Subcutaneous abdominal adipose tissue (tissue), 5 donors: Measurements from ENCODE around the gene GBA3.

ENCODE experiments used
- H3K27ac ChIP-seq: one replicate; pipeline ENCODE4 v1.7.0; 2013; ENCODE audit warnings: low read depth, mild to moderate bottlenecking, inconsistent platforms, low read length, moderate library complexity
- H3K27me3 ChIP-seq, 5 donors: one replicate each; pipeline ENCODE4 v1.7.0; 2013; ENCODE audit warnings: low read length in 5 of 5, inconsistent platforms in 1 of 5; ENCODE audit not compliant: control insufficient read depth in 5 of 5, insufficient read depth in 4 of 5
- H3K36me3 ChIP-seq, 5 donors: one replicate each; pipeline ENCODE4 v1.7.0; 2013; ENCODE audit warnings: low read length in 5 of 5; ENCODE audit not compliant: control insufficient read depth in 5 of 5, insufficient read depth in 5 of 5
- H3K4me1 ChIP-seq, 5 donors: one replicate each; pipeline ENCODE4 v1.7.0; 2013; ENCODE audit warnings: low read length in 5 of 5, mild to moderate bottlenecking in 3 of 5, moderate library complexity in 1 of 5; ENCODE audit not compliant: control insufficient read depth in 5 of 5, insufficient read depth in 5 of 5
- H3K4me3 ChIP-seq, 5 donors: one replicate each; pipeline ENCODE4 v1.7.0; 2013; ENCODE audit warnings: low read length in 5 of 5, low read depth in 1 of 5
- H3K9ac ChIP-seq, 5 donors: one replicate each; pipeline ENCODE4 v1.7.0; 2013; ENCODE audit warnings: low read length in 5 of 5, mild to moderate bottlenecking in 4 of 5, moderate library complexity in 3 of 5
- H3K9me3 ChIP-seq, 5 donors: one replicate each; pipeline ENCODE4 v1.7.0; 2013; ENCODE audit warnings: low read length in 5 of 5; ENCODE audit not compliant: control insufficient read depth in 5 of 5
- donor health status: healthy.
- donor health status: healthy.
- donor health status: healthy.
- donor health status: healthy.
- donor health status: healthy.

GBA3 gene

DNA sequence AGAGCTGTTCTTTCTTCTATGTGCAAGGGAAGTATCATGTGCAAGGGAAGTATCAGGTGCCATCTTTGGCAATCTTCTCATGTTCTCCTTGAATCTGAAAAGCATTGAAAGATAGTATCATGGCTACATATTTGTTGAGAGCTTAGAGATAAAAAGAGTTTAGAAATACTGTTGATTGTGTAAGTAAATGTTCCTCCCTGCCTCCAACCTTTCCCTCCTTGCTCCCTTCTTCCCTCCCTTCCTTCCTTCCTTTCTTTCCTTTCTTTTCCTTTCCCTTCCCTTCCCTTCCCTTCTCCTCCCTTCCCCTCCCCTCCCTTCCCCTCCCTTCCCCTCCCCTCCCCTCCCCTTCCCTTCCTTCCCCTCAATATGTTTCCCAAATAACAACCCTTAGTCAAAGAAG lies 108.7 kb downstream of the GBA3 start:
- no peak overlapping the region for H3K27ac ChIP-seq

DNA sequence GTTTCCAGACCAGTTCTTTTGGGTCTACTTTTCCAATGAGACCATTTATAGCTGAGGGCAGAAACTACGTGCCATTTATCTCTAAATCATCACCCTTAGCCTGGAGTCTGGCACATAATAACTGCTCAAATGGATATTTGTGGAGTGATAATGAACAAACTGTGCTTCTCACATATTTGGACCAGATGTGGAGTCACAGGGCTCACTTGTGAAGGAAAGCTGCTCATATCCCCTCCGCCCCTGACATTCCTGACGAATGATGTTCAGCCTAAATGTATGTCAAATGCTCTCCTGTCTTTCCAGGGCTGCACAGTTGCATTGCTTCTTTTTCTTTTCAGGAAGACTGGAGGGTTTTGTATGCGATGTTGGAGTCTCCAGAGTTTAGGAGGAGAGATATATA lies 110.1 kb downstream of the GBA3 start:
- Histone ChIP-seq H3K9ac (no peak overlapping the region), H3K27me3 (no peaks in the 10 kb centered on the region), H3K36me3 (no peaks in the 10 kb centered on the region), H3K9me3 (no peaks in the 10 kb centered on the region), H3K4me3 (no peak overlapping the region), H3K4me1 (no peaks in the 10 kb centered on the region), H3K27ac (no peak overlapping the region)

More for the DNA sequence above, 108.7 kb downstream of the GBA3 start:
- Histone ChIP-seq H3K36me3 (no peaks in the 10 kb centered on the region), H3K9ac (no peak overlapping the region), H3K27me3 (no peaks in the 10 kb centered on the region), H3K4me1 (no peaks in the 10 kb centered on the region), H3K9me3 (no peaks in the 10 kb centered on the region), H3K4me3 (no peak overlapping the region)

DNA sequence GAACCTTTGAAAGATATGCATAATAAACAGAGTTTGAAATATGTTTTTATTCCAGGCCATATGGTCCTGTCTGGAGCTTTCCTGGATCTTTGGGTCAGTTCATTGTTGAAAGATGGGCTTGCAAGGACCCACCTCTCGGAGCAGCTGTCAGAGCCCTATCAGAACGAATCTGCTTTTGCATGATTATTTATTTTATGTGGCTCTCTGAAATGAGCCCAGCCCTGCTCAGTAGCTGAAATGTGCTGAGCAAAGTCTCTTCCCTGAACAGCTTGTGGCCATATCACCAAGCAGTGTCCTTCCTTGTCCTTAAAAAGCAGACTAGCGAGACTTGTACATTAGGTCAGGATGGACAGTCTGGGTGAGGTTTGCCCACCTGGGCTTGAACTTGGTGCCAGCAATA lies 110.8 kb downstream of the GBA3 start:
- no peak overlapping the region for H3K4me3 ChIP-seq
- no peaks in the 10 kb centered on the region for H3K27me3 ChIP-seq
- H3K27ac ChIP-seq: no peak overlapping the region
- H3K4me1 ChIP-seq: no peaks in the 10 kb centered on the region
- no peak overlapping the region for H3K9ac ChIP-seq
- H3K9me3 ChIP-seq: no peaks in the 10 kb centered on the region
- no peaks in the 10 kb centered on the region for H3K36me3 ChIP-seq

DNA sequence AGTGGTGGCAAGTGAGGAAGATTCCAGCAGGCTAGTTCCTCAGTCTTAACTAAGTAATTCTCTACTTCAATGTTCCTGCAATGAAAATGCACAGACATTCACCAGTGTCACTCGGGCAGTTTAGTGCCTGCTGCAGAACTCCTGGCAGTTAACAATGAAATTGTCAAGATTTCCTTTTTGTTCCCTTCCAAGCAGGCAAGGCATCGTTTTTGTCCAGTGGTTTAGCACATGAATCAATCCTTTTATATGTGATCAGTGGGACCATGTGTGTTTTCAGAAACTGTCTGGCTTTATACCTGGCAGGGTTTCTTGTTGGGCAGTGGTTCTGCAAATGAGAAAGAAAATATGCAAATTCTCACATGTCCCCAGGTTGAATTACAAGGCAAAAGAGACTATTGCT lies 122.2 kb downstream of the GBA3 start:
- Histone ChIP-seq H3K4me3 (no peak overlapping the region), H3K27ac (no peak overlapping the region), H3K27me3 (no peaks in the 10 kb centered on the region), H3K9me3 (no peaks in the 10 kb centered on the region), H3K36me3 (no peaks in the 10 kb centered on the region), H3K9ac (no peak overlapping the region), H3K4me1 (no peaks in the 10 kb centered on the region)

DNA sequence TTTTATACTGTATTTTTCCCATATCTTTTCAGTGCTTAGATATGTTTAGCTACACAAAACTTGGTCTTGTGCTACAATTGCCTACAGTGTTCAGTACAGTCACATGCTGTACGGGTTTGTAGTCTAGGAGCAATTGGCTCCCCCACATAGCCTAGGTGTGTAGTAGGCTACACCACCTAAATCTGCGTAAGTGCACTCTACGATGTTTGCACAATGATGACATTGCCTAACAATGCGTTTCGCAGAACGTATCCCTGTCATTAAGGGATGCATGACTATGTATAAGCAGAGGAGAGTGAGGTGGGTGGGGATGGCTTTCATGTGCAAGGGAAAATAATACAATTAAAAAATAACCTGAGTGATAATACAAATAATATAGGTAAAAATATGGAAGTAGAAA lies 131.4 kb downstream of the GBA3 start:
- Histone ChIP-seq H3K27ac (no peak overlapping the region), H3K9ac (no peak overlapping the region), H3K36me3 (no peaks in the 10 kb centered on the region), H3K27me3 (no peaks in the 10 kb centered on the region), H3K4me3 (no peak overlapping the region), H3K9me3 (no peaks in the 10 kb centered on the region), H3K4me1 (no peaks in the 10 kb centered on the region)

DNA sequence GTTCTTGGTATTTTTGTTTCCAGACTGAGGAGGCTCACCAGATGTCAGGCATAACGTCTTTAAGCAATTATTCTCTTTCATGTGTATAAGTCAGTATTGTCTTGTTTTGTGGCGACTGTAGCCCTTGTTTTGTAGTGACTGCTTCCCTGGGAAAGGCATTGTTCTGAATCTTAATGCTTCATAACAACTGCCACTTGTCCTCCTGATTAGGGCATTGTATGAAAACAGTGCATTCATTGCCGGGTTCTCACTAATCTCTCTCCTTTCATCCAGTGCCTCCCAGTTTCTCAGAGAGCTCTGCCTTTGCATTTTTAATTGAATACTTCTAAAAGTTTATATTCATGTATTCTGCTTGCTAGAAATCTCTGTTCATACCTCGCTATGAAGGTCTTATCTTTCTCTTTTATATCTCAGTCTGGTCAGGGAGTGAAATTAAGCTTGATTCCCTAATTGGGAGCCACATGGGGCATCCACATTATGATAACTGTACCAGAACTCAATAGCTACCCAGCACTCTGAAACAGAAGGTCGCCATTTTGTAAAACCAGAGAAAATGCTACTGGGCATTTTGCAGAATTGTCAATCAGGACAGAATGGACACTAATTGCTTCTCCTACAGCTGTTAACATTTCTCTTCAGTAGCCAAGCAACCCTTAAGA lies 149.8 kb downstream of the GBA3 start:
- Histone ChIP-seq H3K36me3 (no peaks in the 10 kb centered on the region), H3K4me1 (no peaks in the 10 kb centered on the region), H3K9me3 (no peaks in the 10 kb centered on the region), H3K9ac (no peak overlapping the region), H3K27me3 (no peaks in the 10 kb centered on the region), H3K4me3 (no peak overlapping the region), H3K27ac (no peak overlapping the region)

DNA sequence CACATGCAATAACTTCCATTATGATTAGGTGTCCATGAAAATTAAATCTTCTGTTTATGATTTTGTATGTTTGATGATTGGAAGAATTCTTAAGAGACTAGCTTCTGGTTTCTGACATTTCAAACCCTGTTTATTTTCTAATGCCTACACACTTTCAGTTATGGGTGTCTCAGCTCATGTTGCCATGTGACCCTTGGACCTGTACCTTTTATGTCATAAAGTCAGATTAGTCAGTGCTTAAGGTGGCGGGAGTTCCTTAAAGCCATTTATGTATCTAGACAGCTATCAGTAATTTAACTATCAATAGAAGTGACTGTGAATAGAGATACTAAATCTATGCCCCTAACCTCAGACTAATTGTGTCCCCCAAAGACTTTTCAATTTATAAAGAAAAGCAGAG lies 155.6 kb downstream of the GBA3 start:
- Histone ChIP-seq H3K27me3 (no peaks in the 10 kb centered on the region), H3K4me1 (peaks cover 0 to 8% (median 0%) of the 10 kb centered on the region in 5 donors), H3K27ac (no peak overlapping the region), H3K9ac (no peak overlapping the region), H3K36me3 (no peaks in the 10 kb centered on the region), H3K4me3 (no peak overlapping the region), H3K9me3 (no peaks in the 10 kb centered on the region)

DNA sequence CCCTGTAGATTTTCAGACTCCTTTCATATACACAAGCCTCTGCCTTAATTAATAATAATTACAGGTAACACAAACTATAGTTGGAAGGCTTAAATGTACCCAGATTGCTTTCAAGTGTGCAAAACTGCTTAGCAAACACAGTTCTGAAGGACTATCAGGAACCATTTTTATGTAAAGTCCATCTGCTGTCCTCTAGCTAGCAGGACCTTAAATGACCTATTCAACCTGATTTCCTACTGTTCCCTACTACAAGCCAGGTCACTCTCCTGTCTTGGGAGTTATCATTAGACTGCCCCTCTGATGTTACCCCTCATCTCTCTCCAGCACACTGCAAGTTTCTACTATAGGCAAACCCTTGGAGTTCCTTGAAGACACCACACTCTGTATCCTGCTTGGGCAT lies 157.3 kb downstream of the GBA3 start:
- Histone ChIP-seq H3K27ac (no peak overlapping the region), H3K27me3 (no peaks in the 10 kb centered on the region), H3K9ac (no peak overlapping the region), H3K4me1 (peaks cover 0 to 8% (median 0%) of the 10 kb centered on the region in 5 donors), H3K36me3 (no peaks in the 10 kb centered on the region), H3K4me3 (no peak overlapping the region), H3K9me3 (no peaks in the 10 kb centered on the region)

DNA sequence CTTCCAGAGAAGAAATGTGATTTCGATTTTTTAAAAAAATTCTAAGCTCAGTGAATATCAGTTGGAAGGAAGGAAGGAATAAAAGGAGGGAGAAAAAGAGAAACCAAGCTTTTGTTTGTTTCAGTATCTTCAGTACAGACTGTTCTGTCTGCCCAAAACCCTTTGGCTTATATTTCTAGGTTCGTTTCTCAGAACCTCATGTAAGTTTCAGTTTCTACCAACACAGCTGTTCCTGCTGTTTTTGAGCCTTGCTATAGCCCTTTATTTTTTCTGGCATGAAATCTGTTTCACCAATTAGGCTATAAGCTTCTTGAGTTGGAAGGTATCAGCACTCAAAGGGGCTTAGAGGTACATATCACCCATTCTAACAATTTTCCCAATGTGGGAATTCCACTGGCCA lies 157.9 kb downstream of the GBA3 start:
- Histone ChIP-seq H3K9me3 (no peaks in the 10 kb centered on the region), H3K4me3 (no peak overlapping the region), H3K9ac (no peak overlapping the region), H3K27me3 (no peaks in the 10 kb centered on the region), H3K27ac (no peak overlapping the region), H3K36me3 (no peaks in the 10 kb centered on the region), H3K4me1 (peaks cover 0 to 8% (median 0%) of the 10 kb centered on the region in 5 donors)

DNA sequence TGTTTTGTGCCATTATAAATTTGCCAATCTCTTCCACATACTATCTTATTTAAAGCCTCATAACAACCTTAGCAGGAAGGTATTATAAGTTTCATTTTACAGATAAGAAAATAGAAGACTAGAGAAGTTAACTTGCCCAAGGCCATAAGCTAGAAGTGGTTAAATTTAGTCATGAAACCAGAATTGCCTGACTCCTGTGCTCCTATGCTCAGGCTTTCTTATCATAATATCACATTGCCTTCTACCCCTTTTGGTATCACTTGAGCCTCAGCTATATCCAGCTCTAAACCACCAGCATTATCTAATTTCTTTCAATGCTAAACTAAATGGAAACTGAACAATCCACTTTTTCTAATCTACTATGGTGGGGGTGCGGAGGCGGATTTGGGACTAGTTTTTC lies 164.7 kb downstream of the GBA3 start:
- Histone ChIP-seq H3K4me3 (no peak overlapping the region), H3K36me3 (no peaks in the 10 kb centered on the region), H3K4me1 (no peaks in the 10 kb centered on the region), H3K9ac (no peak overlapping the region), H3K9me3 (no peaks in the 10 kb centered on the region), H3K27ac (no peak overlapping the region), H3K27me3 (no peaks in the 10 kb centered on the region)

DNA sequence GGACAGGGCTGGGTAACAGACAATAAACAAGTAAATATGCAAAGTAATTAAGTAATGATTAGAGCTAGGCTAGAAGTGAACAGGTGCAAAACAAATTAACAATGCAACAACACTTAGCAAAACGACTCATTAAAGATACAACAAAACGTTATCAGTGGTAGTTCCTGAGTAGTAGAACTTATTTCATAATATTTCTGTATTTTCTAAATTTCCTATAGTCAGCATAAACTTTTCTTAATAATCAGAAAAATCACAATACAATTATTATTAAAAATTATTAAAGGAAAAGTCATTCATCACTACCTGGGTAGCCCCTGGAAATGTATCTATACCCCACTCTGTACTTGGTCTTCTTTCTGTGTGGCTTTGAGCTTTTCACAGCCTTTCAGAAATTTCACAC lies 166.6 kb downstream of the GBA3 start:
- Histone ChIP-seq H3K36me3 (no peaks in the 10 kb centered on the region), H3K9ac (no peak overlapping the region), H3K27me3 (no peaks in the 10 kb centered on the region), H3K9me3 (no peaks in the 10 kb centered on the region), H3K4me1 (no peaks in the 10 kb centered on the region), H3K27ac (no peak overlapping the region), H3K4me3 (no peak overlapping the region)
